ENCODE measurements around the gene GEMIN5. TPM values are rescaled to one million over a fixed set of nuclear protein-coding genes. Genes with fewer than 3 reads are reported as not detected.

The GEMIN5 gene
- total RNA-seq, 1 experiment from 2014 or later: 35.8 TPM

GRCh38 chr5:154933537-154933936 lies 4.5 kb downstream of the GEMIN5 start:
- Histone ChIP-seq H2AK5ac (ENCODE audit: insufficient read length, low read length) (no peak overlapping the region), H3K9me3 (ENCODE audit: control insufficient read depth, low read depth, low read length) (no peaks in the 10 kb centered on the region), H2BK20ac (ENCODE audit: low read depth, low read length, poor library complexity, severe bottlenecking) (no peak overlapping the region), H2BK120ac (ENCODE audit: low read depth, low read length, poor library complexity, severe bottlenecking) (no peak overlapping the region), H2AFZ (ENCODE audit: low read length) (no peak overlapping the region), H2BK15ac (ENCODE audit: low read depth, low read length) (no peak overlapping the region), H3K27ac (ENCODE audit: insufficient read length, low read depth, low read length) (no peak overlapping the region), H2BK5ac (ENCODE audit: insufficient read length, low read length) (no peak overlapping the region), H2BK12ac (ENCODE audit: insufficient read length, low read depth, low read length) (no peak overlapping the region), H3K23ac (ENCODE audit: insufficient read length, low read depth, low read length) (no peak overlapping the region), H3K56ac (ENCODE audit: insufficient read length, low read depth, low read length) (no peak overlapping the region), H3K27me3 (ENCODE audit: insufficient read depth, low read length) (no peaks in the 10 kb centered on the region), H3K79me1 (ENCODE audit: insufficient read depth, low read depth, low read length, poor library complexity, severe bottlenecking) (no peaks in the 10 kb centered on the region), H4K20me1 (ENCODE audit: control insufficient read depth, insufficient read depth, insufficient read length) (no peaks in the 10 kb centered on the region), H3K4me1 (ENCODE audit: insufficient read depth, low read length) (no peaks in the 10 kb centered on the region; the same call in 1 of the 2 replicates), H3K4me2 (ENCODE audit: insufficient read depth, insufficient read length, low read length) (no peak overlapping the region), H3K79me2 (ENCODE audit: insufficient read depth, low read length) (peaks cover 4% of the 10 kb centered on the region), H4K5ac (ENCODE audit: insufficient read length, low read depth, low read length) (no peak overlapping the region), H3T11ph (ENCODE audit: low read length) (no peak overlapping the region), H3K23me2 (ENCODE audit: insufficient read length, low read depth, low read length, poor library complexity, severe bottlenecking) (peaks cover 5% of the 10 kb centered on the region), H3K9ac (ENCODE audit: extremely low read depth, insufficient read length, low read length) (no peak overlapping the region), H3K18ac (ENCODE audit: insufficient read length, low read depth, low read length) (no peak overlapping the region), H4K91ac (ENCODE audit: insufficient read length, low read depth, low read length) (no peak overlapping the region), H3K14ac (ENCODE audit: insufficient read depth, low read length) (no peak overlapping the region), H3K4ac (ENCODE audit: low read depth, low read length) (no peak overlapping the region), H4K8ac (replicated peaks; ENCODE audit: insufficient read length, low read depth, low read length) (no peak overlapping the region)
- H3K27ac Mint-ChIP-seq: peak overlapping the region in 1 of 3 experiments; percentile 11; a peak in 1 of 7 replicates
- H3K36me3 Mint-ChIP-seq (ENCODE audit: insufficient read depth in 1 of 3, low read depth in 3 of 3): peaks cover 26 to 52% (median 37%) of the 10 kb centered on the region in 3 experiments
- TF ChIP-seq CTCF (conservative IDR thresholded peaks at IDR 0.05): no peak
- H3K4me1 Mint-ChIP-seq: peaks cover 7 to 11% of the 10 kb centered on the region in 2 experiments
- no peaks in the 10 kb centered on the region for H3K27me3 Mint-ChIP-seq (ENCODE audit: low read depth)
- H3K9me3 Mint-ChIP-seq: no peaks in the 10 kb centered on the region
- WGBS (ENCODE audit: extremely low coverage, insufficient read length, low lambda C conversion rate): no CpG with 5 or more reads among the region's 3 CpGs
- DNase-seq: no peak
- no peak overlapping the region for H3K4me3 Mint-ChIP-seq
